ENCODE results near the gene PCDHGC5.

PCDHGC5 gene

DNA sequence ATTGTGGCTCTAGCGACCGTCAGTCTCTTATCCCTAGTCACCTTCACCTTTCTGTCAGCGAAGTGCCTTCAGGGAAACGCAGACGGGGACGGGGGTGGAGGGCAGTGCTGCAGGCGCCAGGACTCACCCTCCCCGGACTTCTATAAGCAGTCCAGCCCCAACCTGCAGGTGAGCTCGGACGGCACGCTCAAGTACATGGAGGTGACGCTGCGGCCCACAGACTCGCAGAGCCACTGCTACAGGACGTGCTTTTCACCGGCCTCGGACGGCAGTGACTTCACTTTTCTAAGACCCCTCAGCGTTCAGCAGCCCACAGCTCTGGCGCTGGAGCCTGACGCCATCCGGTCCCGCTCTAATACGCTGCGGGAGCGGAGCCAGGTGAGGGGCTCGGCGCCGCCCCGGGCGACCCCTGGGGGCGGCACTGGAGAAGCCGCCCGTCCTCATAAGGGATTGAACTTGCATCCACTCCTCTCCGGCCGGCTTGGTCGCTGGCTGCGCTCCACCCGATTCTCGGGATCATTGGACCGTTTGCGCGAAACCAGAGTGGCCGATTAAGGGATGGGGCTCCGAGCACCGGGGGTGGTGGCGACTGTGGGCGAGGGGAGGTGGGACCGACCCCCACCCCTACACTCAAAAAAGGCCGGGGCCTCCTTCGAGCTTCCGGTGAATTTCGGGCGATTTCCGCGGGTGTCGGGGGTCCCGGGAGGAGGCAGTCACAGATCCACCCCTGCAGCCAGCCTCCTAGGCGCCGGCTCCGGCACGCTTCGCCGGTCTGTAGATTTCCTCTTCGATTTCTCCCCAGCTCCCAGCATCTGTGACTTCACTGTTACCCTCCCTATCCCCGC is 2.7 kb downstream of the PCDHGC5 start:
- no peak for DNase-seq

DNA sequence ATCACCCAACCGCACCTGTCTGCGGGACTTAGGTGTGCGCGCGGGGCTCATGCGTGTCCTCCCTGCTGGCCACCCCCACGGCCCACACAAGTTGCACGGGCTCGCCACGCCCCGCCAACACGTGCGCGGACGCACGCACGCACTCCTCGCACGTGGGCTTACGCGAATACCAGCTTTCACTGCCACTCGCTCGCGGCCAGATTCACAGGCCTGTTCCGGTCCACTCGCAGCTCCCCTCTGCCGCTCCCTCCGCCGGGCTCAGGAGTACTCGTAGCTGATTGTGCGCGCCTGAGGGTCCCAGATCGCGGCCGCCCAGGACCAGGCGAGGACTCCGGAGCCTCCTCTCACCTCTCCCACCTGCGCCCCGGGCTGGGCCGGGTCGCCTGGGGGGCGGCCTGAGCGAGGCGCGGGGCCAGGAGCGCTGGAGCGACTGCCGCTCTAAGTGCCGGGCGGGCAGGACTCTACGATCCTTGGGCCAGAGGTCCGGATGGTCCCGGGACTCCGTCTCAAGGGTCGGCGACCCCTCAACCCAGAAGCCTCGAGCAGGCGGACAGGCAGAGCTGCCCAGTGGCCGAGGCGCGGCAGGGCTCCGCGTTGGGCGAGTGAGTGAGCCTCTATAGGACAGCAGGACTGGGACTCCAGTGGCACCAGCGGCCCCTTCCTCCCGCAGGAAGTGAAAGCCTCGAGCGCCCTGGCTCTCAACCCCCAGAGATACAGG is 3.4 kb downstream of the PCDHGC5 start:
- DNase-seq, result no peak

DNA sequence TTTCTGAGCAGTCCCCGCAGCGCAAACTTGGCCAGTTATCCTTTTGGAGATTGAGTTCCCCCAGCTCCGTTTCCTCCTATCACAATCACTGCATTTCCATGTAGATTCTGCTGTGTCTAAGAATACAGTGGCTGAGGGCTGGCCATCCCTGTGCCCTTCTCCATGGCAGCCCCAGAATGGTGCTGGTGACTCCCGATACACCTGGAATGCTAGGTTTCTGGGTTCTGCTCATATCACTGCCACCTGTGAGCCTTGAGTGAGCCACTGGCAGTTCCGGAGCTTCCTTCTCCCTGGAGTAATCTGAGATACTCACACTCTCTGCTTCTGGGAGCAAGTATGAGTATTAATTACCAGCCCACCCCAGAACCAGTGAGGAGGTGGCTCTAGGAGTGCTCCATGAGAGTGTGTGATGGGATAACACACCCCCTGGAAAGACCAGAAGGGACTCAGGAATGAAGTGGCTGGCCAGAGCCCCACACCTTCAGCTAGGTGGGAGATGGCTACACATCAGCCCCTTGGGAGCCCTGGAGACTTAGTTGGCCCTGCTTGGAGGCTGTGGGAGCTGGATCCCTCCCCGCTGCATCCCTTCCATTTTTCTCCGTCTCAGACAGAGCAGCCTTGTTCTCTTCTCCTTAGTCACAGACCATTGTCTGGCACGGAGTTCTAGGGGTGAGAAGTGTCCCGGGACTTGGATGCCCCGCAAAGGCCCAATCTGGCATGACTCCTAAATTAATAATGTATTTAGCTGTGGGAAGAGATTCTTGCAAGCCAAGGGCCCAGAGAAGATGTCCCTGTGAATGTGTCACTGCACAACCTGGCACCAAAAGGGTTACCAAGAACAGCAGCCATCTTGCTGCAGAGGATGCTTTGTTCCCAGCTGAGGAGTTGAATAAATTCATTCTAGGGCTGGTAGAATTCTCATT is 4.9 kb downstream of the PCDHGC5 start:
- DNase-seq, result no peak

DNA sequence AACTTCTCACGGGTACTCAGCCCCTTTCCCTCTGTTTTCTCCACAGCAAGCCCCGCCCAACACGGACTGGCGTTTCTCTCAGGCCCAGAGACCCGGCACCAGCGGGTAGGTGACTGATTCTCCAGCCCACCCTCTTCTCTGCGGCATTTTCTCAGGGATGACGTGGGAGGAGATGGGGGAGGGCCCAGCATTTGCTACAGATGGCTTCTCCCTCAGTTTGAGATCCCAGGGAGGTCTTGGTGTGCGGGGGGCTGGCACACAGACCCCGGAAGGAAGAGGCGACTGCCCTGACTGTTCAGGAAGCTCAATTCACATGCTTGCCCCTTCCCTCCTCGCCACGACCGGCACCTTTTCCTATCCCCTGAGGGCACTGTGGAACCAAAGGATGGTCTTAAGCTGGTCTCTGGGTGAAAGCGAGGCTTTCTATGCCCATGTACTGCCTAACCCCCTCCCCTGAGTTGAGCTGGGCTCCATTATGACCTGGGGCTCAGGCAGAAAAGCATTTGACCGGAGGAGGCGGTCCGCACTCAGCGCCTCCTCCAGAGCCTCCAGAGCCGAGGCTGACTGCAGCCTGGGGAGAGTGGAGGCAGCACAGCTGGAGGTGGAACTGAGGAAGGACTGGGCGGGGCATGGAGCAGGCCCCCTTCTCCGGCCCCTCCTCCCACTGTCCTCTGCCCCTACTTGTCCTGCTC is 6.0 kb downstream of the PCDHGC5 start:
- DNase-seq, result no peak

DNA sequence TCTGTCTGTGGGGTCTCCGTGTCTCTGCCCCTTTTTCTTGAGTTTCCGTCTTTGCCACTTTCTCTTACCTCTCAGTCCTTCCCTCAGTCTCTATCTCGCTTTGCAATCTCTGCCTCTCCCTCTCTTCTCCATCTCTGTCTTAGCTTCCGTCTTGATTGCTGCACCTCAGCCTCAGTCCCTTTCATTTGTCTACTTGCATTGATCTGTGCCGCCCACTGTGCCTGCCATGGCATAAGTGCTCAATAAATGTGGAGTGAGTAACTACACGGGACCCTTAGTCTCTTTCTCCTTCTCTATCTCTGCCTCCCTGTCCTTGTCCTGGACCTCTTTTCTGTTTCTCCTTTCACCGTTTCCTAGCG is 6.6 kb downstream of the PCDHGC5 start:
- DNase-seq, result no peak

DNA sequence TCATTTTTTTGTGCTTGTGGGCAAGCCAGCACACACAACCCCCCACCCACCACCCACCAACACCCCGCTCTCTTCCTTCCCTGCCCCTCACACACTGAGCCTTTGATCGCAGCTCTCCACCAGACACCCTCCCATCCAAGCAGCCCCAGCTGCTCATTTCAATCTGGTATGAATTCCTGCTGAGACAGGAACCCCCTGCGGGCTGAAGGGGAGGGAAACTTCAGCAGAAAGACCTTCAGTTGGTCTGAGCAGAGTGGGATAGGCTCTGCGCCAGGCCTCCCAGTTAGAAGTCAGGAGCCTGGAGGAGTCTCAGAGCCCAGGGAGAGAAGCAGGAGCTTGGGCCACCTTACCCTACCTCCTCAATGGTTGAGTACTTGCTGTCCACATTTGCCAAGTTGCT is 7.2 kb downstream of the PCDHGC5 start:
- no peak for DNase-seq

DNA sequence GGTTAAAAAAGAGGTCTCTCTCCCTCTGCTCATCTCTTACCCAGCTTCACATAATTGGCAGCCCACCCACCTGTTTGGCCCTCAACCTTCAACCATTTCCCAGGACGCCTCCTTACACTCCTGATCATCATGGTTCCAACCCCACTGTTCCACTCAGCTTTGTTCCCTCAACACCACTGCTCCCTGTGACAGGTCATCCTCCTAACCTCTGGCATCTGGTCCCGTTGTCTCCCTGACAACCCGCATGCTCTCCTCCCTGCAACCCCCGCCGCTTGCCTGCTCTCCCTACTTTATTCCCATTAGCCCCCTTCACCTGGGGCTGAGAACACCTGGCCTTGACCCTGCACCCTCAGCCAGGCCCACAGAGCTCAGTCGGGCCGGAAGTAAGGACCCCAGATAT is 12.9 kb downstream of the PCDHGC5 start:
- DNase-seq, result no peak

DNA sequence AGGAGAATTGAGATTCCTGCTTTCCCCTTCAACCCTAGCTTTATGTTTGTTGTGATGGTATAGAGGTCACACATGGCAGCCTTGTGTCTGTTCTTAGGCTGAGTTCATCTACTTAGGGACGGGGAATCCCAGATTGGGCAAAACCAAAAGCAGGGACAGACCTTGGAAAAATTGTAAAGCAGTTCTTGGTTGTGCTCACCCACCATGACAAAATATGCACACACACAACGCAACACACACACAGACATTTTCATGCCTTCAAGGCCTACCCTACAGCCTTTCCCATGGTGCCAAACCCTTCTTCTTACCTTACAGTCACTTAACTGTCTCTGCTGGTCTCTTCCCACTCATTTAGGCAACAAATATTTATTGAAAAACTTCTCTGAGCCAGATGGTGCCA is 14.8 kb downstream of the PCDHGC5 start:
- no peak for DNase-seq

DNA sequence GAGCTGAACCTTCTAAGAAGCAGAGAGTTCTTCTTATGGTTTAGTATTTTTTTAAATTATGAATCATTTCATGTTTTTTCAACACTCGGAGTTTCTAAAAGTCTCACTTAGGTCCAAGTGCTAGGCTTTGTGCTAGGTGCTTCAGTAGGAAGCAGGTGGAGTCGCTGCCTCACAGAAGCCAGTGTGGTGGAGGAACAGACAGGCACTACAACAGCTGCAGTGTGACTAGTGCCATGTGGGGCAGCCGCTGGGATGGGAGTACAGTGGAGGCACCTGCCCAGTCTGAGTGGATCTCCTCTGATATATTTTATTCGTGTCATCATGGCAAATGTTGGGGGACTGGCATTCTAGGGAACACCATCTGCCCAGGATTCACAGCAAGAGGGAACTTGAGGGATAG is 15.3 kb downstream of the PCDHGC5 start:
- no peak for DNase-seq

DNA sequence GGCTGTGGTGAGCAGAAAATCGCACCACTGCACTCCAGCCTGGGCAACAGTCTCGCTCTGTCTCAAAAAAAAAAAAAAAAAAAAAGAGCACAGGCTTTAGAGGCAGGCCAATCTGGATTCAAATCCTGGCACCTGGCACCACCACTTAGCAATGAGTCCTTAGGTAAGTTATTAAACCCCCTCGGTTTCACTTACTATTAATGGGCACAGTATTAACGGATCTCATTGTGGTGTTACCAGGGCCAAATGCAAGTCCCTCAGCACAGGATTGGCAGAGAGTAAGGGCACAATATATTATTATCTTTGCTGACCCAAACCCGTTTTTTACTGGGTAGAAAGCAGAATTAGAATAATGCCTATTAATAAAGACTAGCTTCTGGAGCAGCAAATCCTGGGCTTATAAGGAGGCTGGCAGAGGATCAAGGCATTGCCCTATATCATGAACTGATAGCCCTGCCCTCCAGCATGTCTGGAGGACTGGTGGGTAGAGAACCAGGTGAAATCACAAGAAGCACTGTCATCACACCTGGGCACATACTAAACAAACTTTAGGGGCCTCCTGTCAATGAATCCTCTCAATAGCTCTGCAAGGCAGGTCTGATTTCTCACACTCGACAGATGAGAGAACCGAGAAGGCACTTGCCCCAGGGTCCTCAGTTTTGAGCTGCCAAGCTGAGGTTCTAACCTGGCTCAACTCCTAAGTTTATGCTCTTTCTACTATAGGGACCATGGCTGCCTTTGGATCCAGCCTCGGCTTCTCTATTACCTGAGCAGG is 17.7 kb downstream of the PCDHGC5 start:
- no peak for DNase-seq

DNA sequence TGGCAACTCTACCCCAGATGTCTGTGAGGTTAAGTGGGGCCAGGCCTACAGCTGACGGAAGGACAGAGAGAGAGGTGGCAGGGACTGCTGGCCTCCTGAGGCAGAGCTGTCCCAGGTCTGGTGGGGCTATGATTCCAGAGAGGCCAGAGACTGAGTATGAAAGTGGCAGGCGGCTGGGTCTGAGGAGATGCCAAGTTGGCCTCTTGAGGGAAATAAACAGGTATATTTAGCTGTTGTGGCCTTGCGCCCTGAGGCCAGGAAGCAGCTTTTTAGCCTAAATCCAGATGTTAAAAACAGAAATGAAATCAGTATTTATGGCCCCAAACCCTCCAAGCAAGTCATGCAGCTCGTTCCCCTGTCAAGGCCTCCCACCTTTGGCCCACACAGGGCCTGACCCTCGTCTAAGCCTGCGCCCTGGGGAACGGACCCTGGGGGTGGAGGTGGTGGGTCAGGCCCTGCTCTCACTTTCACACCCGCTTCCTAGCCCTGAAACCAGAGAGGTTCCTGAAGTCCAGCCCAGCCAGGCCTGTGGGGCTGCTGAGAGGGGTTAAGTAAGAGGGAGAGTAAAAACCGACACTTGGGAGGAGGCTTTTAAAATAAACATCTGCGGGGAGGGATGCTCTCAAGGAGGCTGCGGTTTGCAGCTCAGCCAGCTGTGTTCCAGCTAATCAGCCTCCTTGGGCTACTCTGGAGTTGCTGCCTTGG is 18.7 kb downstream of the PCDHGC5 start:
- DNase-seq, result no peak

DNA sequence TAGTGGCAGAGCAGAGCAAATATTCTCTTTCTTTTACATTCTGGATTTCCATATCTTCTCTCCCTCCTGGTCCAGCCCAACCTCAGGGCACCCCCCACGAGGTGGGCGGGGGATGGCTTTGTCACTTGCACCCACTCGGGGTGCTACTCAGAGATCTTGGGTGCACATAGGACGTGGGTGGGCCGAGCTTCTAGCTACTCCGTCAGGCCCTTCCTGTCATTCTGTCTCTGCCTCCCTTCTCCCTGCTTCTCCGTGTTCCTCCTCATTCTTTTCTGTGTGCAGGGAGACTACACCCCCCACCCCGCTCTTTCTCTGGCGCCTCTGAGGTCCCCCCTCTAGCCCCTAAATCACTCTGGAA is 19.5 kb downstream of the PCDHGC5 start:
- no peak for DNase-seq

DNA sequence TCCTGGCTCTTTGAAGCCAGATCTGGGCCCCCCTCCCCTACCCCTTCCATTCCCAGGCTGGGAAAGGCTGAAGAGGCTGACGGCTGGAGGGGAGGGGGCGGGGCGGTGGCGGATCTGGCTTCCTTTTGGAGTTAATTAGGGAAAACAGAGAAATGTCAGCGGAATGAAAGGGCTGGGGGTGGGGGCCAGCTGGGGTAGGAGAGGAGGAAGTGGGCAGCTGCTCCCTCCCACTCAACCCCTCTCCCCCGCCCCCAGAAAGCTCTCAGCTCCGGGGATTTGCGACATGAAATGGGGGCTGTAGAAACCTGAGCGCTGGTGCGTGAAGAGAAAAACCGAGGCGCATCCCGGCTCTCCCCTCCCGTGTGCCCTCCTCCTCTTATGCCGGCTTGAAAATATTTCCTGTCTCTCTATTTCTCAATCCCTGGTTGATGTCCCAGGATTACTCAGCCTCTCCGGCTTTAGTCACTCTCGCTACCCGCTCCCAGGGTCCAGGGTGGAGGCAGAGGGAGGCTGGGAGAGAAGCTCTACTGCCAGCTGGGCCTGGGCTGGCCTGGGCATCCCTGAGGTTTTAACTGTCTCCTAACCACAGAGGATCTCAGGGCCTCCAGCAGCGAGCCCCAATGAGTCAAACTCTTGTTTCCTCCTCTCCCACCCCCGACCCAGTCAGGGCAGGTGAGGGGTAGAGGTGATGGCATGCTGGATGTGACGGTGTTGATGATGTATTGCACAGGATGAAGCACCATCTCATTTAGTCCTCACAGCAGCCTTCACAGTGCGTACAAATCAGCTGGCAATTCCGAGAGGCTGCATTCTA is 20.1 kb downstream of the PCDHGC5 start:
- no peak for DNase-seq

DNA sequence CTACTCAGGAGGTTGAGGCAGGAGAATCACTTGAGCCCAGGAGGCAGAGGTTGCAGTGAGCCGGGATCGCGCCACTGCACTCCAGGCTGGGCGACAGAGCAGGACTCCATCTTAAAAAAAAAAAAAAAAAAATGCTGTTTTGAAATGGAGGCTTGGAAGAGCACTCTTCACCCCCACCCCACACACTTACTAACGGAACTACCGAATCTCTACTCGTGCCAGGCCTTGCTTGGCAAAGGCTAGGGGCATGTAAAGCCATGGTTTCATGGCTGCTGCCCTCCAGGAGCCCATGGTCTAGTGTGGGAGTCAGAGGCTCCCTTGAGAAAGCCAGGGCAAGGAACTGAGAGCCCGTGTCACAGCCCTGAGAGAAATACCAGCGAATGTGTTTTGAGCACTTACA is 21.3 kb downstream of the PCDHGC5 start:
- DNase-seq, result no peak

DNA sequence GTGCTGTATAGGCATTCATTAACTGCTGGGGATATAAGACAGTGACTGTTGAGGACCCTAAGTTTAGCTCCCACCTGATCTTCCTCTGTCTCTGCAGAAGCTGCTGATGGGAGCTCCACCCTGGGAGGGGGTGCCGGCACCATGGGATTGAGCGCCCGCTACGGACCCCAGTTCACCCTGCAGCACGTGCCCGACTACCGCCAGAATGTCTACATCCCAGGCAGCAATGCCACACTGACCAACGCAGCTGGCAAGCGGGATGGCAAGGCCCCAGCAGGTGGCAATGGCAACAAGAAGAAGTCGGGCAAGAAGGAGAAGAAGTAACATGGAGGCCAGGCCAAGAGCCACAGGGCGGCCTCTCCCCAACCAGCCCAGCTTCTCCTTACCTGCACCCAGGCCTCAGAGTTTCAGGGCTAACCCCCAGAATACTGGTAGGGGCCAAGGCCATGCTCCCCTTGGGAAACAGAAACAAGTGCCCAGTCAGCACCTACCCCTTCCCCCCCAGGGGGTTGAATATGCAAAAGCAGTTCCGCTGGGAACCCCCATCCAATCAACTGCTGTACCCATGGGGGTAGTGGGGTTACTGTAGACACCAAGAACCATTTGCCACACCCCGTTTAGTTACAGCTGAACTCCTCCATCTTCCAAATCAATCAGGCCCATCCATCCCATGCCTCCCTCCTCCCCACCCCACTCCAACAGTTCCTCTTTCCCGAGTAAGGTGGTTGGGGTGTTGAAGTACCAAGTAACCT is 22.1 kb downstream of the PCDHGC5 start:
- no peak for DNase-seq

DNA sequence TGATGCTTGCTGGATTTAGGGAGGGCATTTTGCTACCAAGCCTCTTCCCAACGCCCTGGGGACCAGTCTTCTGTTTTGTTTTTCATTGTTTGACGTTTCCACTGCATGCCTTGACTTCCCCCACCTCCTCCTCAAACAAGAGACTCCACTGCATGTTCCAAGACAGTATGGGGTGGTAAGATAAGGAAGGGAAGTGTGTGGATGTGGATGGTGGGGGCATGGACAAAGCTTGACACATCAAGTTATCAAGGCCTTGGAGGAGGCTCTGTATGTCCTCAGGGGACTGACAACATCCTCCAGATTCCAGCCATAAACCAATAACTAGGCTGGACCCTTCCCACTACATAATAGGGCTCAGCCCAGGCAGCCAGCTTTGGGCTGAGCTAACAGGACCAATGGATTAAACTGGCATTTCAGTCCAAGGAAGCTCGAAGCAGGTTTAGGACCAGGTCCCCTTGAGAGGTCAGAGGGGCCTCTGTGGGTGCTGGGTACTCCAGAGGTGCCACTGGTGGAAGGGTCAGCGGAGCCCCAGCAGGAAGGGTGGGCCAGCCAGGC is 23.0 kb downstream of the PCDHGC5 start:
- no peak for DNase-seq

DNA sequence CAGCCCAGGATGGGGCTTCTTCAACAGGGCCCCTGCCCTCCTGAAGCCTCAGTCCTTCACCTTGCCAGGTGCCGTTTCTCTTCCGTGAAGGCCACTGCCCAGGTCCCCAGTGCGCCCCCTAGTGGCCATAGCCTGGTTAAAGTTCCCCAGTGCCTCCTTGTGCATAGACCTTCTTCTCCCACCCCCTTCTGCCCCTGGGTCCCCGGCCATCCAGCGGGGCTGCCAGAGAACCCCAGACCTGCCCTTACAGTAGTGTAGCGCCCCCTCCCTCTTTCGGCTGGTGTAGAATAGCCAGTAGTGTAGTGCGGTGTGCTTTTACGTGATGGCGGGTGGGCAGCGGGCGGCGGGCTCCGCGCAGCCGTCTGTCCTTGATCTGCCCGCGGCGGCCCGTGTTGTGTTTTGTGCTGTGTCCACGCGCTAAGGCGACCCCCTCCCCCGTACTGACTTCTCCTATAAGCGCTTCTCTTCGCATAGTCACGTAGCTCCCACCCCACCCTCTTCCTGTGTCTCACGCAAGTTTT is 23.6 kb downstream of the PCDHGC5 start:
- DNase-seq, result peak; percentile 67

DNA sequence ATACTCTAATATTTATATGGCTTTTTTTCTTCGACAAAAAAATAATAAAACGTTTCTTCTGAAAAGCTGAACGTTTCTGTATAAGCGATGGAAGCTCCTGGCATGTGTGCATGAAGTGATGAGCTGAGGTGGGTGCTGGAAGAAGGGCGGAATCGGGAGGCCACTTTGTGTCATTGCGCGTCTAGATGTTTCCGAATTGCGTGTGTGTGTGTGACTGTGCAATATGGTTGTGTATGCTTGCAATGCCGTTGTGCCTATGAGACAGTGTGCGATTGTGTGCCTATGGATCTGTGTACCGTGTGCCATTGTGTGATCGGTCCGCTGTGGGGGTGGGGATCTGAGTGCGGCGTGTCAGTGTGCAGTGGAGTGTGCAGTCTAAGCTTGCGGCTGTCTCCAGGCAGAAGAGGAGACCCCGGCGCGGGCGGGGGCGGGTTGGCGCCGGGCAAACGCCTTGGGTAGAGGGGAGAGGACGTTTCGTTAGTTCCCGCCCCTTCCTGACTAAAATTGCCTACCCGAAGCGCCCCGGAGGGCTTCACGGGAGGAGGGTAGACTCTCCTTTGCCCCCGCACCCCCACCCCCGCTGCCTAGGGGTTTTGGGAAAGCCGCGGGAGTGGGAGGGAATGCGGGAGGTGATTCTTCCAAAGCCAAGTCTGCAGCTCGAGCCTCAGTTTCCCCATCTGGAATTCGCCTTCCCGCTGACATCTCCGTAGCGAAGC is 24.2 kb downstream of the PCDHGC5 start:
- DNase-seq, result peak; percentile 47

All from NCI-H2029 treated with DMSO at 0.1 percent for 48 hours (cell line).